GM21529 (cell line): ENCODE data around the gene BAHCC1.
"Not testable (repeated sequence)": the region's sequence is repeated elsewhere in the genome, so short reads cannot be mapped to it uniquely, and the experiment has no call there.

Experiments
- ATAC-seq: cut with Tn5 transposase; IDR thresholded peaks from one replicate; pipeline ENCODE4 v1.9.1; 2021; ENCODE audit not compliant: unreplicated experiment

Gene BAHCC1

GRCh38 chr17:81425041-81425440 lies 29.8 kb downstream of the BAHCC1 start:
- not testable (repeated sequence) for ATAC-seq

GRCh38 chr17:81425716-81426392 lies 30.6 kb downstream of the BAHCC1 start:
- not testable (repeated sequence) for ATAC-seq

GRCh38 chr17:81426393-81427172 lies 31.3 kb downstream of the BAHCC1 start:
- ATAC-seq = no peak

GRCh38 chr17:81427173-81428120 lies 32.2 kb downstream of the BAHCC1 start:
- no peak for ATAC-seq

- ATAC-seq = no peak
Measured at GRCh38 chr17:81428121-81428515, 32.9 kb downstream of the BAHCC1 start.

- no peak for ATAC-seq
Measured at GRCh38 chr17:81428516-81428915, 33.3 kb downstream of the BAHCC1 start.

GRCh38 chr17:81428948-81429774 lies 33.9 kb downstream of the BAHCC1 start:
- no peak for ATAC-seq

GRCh38 chr17:81429821-81430551 lies 34.7 kb downstream of the BAHCC1 start:
- ATAC-seq = no peak

GRCh38 chr17:81431545-81432482 lies 36.6 kb downstream of the BAHCC1 start:
- no peak for ATAC-seq

- no peak for ATAC-seq
Measured at GRCh38 chr17:81432941-81433340, 37.7 kb downstream of the BAHCC1 start.

GRCh38 chr17:81433656-81434055 lies 38.4 kb downstream of the BAHCC1 start:
- no peak for ATAC-seq

GRCh38 chr17:81434072-81434471 lies 38.8 kb downstream of the BAHCC1 start:
- ATAC-seq = no peak

- no peak for ATAC-seq
Measured at GRCh38 chr17:81434681-81435417, 39.6 kb downstream of the BAHCC1 start.

- no peak for ATAC-seq
Measured at GRCh38 chr17:81435652-81436293, 40.5 kb downstream of the BAHCC1 start.

- no peak for ATAC-seq
Measured at GRCh38 chr17:81436294-81436849, 41.1 kb downstream of the BAHCC1 start.

GRCh38 chr17:81437191-81437651 lies 42.0 kb downstream of the BAHCC1 start:
- no peak for ATAC-seq

GRCh38 chr17:81438007-81438659 lies 42.9 kb downstream of the BAHCC1 start:
- no peak for ATAC-seq
